HCT116 (cell line): ENCODE data around the gene CBFA2T3.

Source experiments
- EZH2 ChIP-seq: fragments of 200-600 bp; sonication (generic); IDR thresholded peaks from 2 replicates; pipeline ENCODE4 v1.6.1; 2017; ENCODE audit warnings: antibody characterized with exemption, mixed run types
- POLR2A ChIP-seq: IDR thresholded peaks from 2 replicates; pipeline ENCODE4 v1.7.0; 2011; ENCODE audit warnings: borderline replicate concordance; ENCODE audit not compliant: insufficient read depth, insufficient read length; ENCODE audit errors: extremely low read depth
- POLR2AphosphoS5 ChIP-seq: IDR thresholded peaks from 2 replicates; pipeline ENCODE4 v1.6.1; 2011; ENCODE audit warnings: mild to moderate bottlenecking, low read depth, low read length, moderate library complexity
- RAD21 ChIP-seq: IDR thresholded peaks from 2 replicates; pipeline ENCODE4 v1.6.1; 2012; ENCODE audit warnings: low read depth, mild to moderate bottlenecking
- SIN3A ChIP-seq: IDR thresholded peaks from 2 replicates; pipeline ENCODE4 v1.6.1; 2012; ENCODE audit warnings: low read depth
- TCF7L2 ChIP-seq: IDR thresholded peaks from 2 replicates; pipeline ENCODE4 v1.7.0; 2011; ENCODE audit warnings: borderline replicate concordance, inconsistent platforms; ENCODE audit not compliant: insufficient read depth, insufficient read length; ENCODE audit errors: extremely low read depth
- YY1 ChIP-seq: IDR thresholded peaks from 2 replicates; pipeline ENCODE4 v1.6.1; 2011; ENCODE audit warnings: low read length, low read depth, moderate library complexity, mild to moderate bottlenecking; ENCODE audit not compliant: insufficient replicate concordance; ENCODE audit errors: extremely low read depth
- TF ChIP-seq, protein P1 (sequence below), 3 experiments: fragments of 200-600 bp in 1 of 3; sonication (generic) in 1 of 3; IDR thresholded peaks in 2 of 3; conservative IDR thresholded peaks in 1 of 3; 2 replicates each; pipeline ENCODE4 v1.5.1; 2012 to 2017; ENCODE audit warnings: low read depth in 2 of 3, low read length in 2 of 3, antibody characterized with exemption in 1 of 3, borderline replicate concordance in 1 of 3, control low read depth in 1 of 3, mild to moderate bottlenecking in 1 of 3, mixed read lengths in 1 of 3, mixed run types in 1 of 3, moderate library complexity in 1 of 3; ENCODE audit not compliant: insufficient read depth in 1 of 3
- TF ChIP-seq, protein P2 (sequence below): IDR thresholded peaks from 2 replicates; pipeline ENCODE4 v1.6.1; 2012
- TF ChIP-seq, protein P3 (sequence below): IDR thresholded peaks from 2 replicates; pipeline ENCODE4 v1.6.1; 2012; ENCODE audit warnings: low read depth
- TF ChIP-seq, protein P4 (sequence below): IDR thresholded peaks from 2 replicates; pipeline ENCODE4 v1.6.1; 2012

DNA sequence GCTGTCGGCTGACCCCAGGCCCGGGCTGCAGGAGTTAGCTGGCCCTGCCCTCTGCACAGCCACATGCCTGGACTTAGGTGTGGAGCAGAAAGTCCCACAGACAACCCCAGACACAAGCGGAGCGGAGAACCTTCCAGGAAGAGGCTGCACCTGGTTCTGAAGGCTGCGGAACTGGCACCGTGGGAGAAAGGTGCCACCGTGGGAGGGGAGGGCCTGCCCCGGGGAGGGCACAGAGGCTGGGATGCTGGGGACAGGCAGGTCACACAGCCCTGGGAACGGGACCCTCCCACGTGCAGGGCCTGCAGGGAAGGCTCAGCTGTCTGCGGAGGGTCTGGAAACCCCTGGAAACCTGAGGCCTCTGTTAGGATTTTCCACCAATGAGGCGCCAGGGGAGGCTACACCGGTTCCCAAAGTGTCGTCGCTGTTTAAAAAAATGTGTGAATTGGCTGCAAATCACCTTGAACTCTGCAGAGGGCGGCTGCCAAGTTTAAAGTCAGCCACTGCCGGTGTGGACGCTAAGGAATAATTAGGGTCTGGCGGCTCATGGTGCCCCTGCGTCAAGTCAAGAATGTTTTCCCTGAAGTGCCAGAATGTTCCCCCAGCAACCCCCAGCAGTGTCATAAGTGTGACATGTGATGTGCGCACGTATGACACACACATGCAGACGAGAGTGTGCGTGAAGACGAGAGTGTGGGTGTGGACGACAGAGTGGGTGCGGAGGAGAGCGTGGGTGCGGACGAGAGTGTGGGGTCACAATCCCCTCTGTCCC is 59.7 kb downstream of the CBFA2T3 start:
- TF ChIP-seq, protein P1, sequence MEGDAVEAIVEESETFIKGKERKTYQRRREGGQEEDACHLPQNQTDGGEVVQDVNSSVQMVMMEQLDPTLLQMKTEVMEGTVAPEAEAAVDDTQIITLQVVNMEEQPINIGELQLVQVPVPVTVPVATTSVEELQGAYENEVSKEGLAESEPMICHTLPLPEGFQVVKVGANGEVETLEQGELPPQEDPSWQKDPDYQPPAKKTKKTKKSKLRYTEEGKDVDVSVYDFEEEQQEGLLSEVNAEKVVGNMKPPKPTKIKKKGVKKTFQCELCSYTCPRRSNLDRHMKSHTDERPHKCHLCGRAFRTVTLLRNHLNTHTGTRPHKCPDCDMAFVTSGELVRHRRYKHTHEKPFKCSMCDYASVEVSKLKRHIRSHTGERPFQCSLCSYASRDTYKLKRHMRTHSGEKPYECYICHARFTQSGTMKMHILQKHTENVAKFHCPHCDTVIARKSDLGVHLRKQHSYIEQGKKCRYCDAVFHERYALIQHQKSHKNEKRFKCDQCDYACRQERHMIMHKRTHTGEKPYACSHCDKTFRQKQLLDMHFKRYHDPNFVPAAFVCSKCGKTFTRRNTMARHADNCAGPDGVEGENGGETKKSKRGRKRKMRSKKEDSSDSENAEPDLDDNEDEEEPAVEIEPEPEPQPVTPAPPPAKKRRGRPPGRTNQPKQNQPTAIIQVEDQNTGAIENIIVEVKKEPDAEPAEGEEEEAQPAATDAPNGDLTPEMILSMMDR (IDR thresholded peaks at IDR 0.05 in 2 of 3, conservative IDR thresholded peaks at IDR 0.05 in 1 of 3; ENCODE audit: borderline replicate concordance in 1 of 3, insufficient read depth in 1 of 3, low read depth in 2 of 3, low read length in 2 of 3): no peak
- TF ChIP-seq, protein P2, sequence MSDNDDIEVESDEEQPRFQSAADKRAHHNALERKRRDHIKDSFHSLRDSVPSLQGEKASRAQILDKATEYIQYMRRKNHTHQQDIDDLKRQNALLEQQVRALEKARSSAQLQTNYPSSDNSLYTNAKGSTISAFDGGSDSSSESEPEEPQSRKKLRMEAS: no peak
- no peak for TF ChIP-seq RAD21
- no peak for TF ChIP-seq POLR2A
- TF ChIP-seq YY1: no peak
- no peak for TF ChIP-seq POLR2AphosphoS5
- no peak for TF ChIP-seq SIN3A
- TF ChIP-seq, protein P3, sequence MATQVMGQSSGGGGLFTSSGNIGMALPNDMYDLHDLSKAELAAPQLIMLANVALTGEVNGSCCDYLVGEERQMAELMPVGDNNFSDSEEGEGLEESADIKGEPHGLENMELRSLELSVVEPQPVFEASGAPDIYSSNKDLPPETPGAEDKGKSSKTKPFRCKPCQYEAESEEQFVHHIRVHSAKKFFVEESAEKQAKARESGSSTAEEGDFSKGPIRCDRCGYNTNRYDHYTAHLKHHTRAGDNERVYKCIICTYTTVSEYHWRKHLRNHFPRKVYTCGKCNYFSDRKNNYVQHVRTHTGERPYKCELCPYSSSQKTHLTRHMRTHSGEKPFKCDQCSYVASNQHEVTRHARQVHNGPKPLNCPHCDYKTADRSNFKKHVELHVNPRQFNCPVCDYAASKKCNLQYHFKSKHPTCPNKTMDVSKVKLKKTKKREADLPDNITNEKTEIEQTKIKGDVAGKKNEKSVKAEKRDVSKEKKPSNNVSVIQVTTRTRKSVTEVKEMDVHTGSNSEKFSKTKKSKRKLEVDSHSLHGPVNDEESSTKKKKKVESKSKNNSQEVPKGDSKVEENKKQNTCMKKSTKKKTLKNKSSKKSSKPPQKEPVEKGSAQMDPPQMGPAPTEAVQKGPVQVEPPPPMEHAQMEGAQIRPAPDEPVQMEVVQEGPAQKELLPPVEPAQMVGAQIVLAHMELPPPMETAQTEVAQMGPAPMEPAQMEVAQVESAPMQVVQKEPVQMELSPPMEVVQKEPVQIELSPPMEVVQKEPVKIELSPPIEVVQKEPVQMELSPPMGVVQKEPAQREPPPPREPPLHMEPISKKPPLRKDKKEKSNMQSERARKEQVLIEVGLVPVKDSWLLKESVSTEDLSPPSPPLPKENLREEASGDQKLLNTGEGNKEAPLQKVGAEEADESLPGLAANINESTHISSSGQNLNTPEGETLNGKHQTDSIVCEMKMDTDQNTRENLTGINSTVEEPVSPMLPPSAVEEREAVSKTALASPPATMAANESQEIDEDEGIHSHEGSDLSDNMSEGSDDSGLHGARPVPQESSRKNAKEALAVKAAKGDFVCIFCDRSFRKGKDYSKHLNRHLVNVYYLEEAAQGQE: no peak
- no peak for TF ChIP-seq TCF7L2
- TF ChIP-seq EZH2: no peak
- TF ChIP-seq, protein P4, sequence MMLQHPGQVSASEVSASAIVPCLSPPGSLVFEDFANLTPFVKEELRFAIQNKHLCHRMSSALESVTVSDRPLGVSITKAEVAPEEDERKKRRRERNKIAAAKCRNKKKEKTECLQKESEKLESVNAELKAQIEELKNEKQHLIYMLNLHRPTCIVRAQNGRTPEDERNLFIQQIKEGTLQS: no peak
